ENCODE measurements around the gene ROR1. TPM values are rescaled to one million over a fixed set of nuclear protein-coding genes. Genes with fewer than 3 reads are reported as not detected.

ROR1 gene
- total and polyA plus RNA-seq, 2 experiments from 2014 or later = 27.6 to 47.8 TPM

DNA sequence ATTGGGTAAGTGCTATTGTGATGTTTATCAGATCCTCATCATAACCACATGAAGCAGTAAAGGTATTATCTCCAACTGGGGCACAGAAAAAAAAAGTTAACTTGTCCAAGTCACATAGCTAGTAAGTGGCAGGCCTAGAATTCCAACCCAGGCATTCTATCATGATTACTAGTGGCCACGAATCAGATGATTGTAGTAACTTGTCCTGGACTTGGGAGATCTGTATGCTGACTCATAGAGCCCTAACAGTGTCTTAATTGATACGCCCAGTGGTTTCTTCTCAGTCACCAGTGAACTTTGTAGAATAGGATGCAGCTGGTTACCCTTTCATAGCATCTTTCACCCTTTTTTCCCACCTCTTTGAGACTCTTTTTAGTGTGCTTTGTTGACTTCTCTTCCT lies 338.5 kb downstream of the ROR1 start:
- Histone ChIP-seq H3K27me3 (no peaks in the 10 kb centered on the region), H3K4me1 (ENCODE audit: low read depth) (peaks cover 19% of the 10 kb centered on the region), H3K36me3 (no peaks in the 10 kb centered on the region), H3K9me3 (ENCODE audit: low read depth) (no peaks in the 10 kb centered on the region), H3K27ac (no peak overlapping the region), H3K4me3 (no peak overlapping the region)
- TF ChIP-seq, protein P1, sequence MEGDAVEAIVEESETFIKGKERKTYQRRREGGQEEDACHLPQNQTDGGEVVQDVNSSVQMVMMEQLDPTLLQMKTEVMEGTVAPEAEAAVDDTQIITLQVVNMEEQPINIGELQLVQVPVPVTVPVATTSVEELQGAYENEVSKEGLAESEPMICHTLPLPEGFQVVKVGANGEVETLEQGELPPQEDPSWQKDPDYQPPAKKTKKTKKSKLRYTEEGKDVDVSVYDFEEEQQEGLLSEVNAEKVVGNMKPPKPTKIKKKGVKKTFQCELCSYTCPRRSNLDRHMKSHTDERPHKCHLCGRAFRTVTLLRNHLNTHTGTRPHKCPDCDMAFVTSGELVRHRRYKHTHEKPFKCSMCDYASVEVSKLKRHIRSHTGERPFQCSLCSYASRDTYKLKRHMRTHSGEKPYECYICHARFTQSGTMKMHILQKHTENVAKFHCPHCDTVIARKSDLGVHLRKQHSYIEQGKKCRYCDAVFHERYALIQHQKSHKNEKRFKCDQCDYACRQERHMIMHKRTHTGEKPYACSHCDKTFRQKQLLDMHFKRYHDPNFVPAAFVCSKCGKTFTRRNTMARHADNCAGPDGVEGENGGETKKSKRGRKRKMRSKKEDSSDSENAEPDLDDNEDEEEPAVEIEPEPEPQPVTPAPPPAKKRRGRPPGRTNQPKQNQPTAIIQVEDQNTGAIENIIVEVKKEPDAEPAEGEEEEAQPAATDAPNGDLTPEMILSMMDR (IDR thresholded peaks at IDR 0.05; ENCODE audit: low read depth, low read length) = no peak
- DNase-seq (ENCODE audit: low read depth in 1 of 2, low spot score in 1 of 2) = peak in 1 of 2 donors; percentile 28

DNA sequence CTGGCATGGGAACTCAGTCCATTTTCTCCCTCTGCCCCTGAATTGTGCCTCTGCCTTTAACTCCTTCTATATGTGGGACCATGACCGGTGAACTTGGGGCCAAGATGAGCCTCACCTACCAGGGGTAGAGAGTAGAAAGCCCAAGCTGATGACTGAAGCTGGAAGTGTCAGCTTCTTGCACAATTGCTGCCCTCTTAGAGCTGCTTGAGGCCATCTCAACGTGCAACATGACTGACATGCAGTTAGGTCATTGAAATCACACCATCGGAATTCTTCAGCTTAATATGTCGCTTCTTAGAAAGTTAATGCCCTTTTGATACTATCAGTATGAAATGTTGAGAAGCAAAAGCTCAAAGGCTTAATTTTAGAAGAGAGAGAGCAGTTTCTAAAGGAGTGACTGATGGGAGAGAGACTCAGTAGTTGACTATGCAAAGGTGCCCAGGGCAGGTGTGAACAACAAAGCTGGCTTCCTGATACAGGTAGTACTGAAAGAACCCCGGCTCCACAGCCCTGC lies 340.3 kb downstream of the ROR1 start:
- TF ChIP-seq, protein P1 (IDR thresholded peaks at IDR 0.05; ENCODE audit: low read depth, low read length) = no peak
- Histone ChIP-seq H3K4me1 (ENCODE audit: low read depth) (peaks cover 14% of the 10 kb centered on the region), H3K27me3 (no peaks in the 10 kb centered on the region), H3K36me3 (no peaks in the 10 kb centered on the region), H3K9me3 (ENCODE audit: low read depth) (no peaks in the 10 kb centered on the region), H3K4me3 (no peak overlapping the region), H3K27ac (no peak overlapping the region)
- no peak for DNase-seq (ENCODE audit: low read depth in 1 of 2, low spot score in 1 of 2)

DNA sequence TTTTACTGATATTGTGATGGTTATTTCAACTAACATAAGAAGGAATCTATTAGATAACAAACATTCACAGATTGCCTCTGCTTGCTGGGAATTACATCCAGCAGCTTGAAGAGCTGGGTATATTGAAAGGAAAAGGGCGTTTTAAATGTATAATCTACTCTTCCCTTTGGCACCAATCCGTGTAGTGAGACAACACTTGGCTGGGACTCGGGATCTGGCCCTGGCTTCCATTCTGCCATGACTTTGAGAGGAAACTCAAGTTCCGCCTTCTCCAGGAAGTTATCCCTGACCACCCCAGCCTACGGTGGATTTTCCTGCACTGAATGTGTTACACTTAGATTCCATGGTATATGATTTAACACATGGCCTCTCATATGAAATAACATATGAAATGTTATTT lies 342.7 kb downstream of the ROR1 start:
- Histone ChIP-seq H3K9me3 (ENCODE audit: low read depth) (no peaks in the 10 kb centered on the region), H3K4me1 (ENCODE audit: low read depth) (peaks cover 5% of the 10 kb centered on the region), H3K36me3 (no peaks in the 10 kb centered on the region), H3K27ac (no peak overlapping the region), H3K27me3 (no peaks in the 10 kb centered on the region), H3K4me3 (no peak overlapping the region)
- DNase-seq (ENCODE audit: low read depth in 1 of 2, low spot score in 1 of 2) = peak in 1 of 2 donors; percentile 20
- TF ChIP-seq, protein P1 (IDR thresholded peaks at IDR 0.05; ENCODE audit: low read depth, low read length) = no peak

DNA sequence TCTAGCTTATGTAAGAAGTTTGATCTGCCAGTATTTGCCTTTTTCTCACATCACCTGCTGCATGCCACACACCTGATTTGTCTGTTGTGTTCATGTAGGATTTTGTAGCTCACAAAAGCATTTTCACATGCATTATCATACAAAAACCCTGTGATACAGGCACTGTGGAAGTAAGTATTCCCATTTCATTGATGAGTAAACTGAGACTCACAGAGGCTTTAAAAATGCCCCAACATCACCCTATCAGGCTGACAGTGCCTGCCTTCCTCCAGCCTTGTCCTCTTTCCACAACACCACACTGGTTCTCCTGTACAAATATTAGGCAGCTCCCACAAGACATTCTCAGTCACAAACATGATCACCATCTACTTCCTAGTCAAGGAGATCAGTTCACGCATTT lies 343.7 kb downstream of the ROR1 start:
- H3K27me3 ChIP-seq = no peaks in the 10 kb centered on the region
- H3K27ac ChIP-seq = no peak overlapping the region
- TF ChIP-seq, protein P1 (IDR thresholded peaks at IDR 0.05; ENCODE audit: low read depth, low read length) = no peak
- DNase-seq (ENCODE audit: low read depth in 1 of 2, low spot score in 1 of 2) = no peak
- H3K4me1 ChIP-seq (ENCODE audit: low read depth) = peaks cover 5% of the 10 kb centered on the region
- H3K9me3 ChIP-seq (ENCODE audit: low read depth) = no peaks in the 10 kb centered on the region
- H3K36me3 ChIP-seq = no peaks in the 10 kb centered on the region
- H3K4me3 ChIP-seq = no peak overlapping the region

DNA sequence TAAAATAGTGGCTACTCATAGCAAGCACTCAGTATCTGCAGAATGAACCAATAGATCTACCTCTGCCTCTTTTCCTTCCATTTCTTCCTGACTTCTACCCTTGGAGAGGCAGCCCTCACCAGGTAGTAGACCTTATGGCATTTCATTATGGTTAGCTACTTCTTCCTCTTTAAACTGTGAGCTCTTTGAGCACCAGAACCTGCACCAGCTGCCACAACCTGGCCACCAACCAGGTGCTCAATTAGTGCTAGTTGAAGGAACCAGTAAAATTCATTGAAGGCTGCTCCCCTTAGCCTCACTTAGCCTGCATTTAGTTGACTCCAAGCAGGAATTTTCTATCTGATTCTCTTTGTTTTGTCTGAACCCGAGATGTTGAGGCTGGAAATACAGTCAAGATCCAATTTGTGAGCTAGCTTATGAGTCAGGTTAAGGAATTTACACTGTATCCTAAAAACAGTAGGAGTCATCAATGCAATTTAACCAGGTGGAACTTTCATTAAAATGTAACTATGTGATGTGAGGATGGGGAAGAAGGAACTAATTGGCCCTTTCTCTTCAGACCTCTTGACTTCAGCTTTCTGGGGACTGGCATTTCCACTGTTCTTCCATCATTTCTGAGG lies 348.1 kb downstream of the ROR1 start:
- no peaks in the 10 kb centered on the region for H3K4me1 ChIP-seq (ENCODE audit: low read depth)
- no peaks in the 10 kb centered on the region for H3K36me3 ChIP-seq
- H3K9me3 ChIP-seq (ENCODE audit: low read depth) = no peaks in the 10 kb centered on the region
- TF ChIP-seq, protein P1 (IDR thresholded peaks at IDR 0.05; ENCODE audit: low read depth, low read length) = no peak
- no peak overlapping the region for H3K27ac ChIP-seq
- H3K4me3 ChIP-seq = no peak overlapping the region
- no peaks in the 10 kb centered on the region for H3K27me3 ChIP-seq
- DNase-seq (ENCODE audit: low read depth in 1 of 2, low spot score in 1 of 2) = no peak
